HG02678 (cell line): Measurements from ENCODE around the gene MOB1A.
A peak's percentile ranks its signal among the peaks of the same experiment; 100 is the strongest.
"Not testable (repeated sequence)": the region's sequence is repeated elsewhere in the genome, so short reads cannot be mapped to it uniquely, and the experiment has no call there.

ENCODE experiments used
- ATAC-seq: cut with Tn5 transposase; IDR thresholded peaks from one replicate; pipeline ENCODE4 v1.9.1; 2021; ENCODE audit warnings: mild to moderate bottlenecking, moderate library complexity; ENCODE audit not compliant: unreplicated experiment

Gene MOB1A

GRCh38 chr2:74199275-74199701, 20.6 kb upstream of the MOB1A start:
- ATAC-seq = no peak

GRCh38 chr2:74198461-74199274, 20.0 kb upstream of the MOB1A start, which contains the start of gene MTHFD2:
TSS of gene MTHFD2 (plus strand) at chr2:74198615. CDS start at chr2:74198642, 27 bp downstream.
- peak; percentile 91 for ATAC-seq

GRCh38 chr2:74198023-74198460, 19.4 kb upstream of the MOB1A start:
- ATAC-seq = no peak

- no peak for ATAC-seq
Measured at GRCh38 chr2:74197049-74197448, 18.4 kb upstream of the MOB1A start.

GRCh38 chr2:74194799-74195198, 16.1 kb upstream of the MOB1A start:
- no peak for ATAC-seq

- ATAC-seq = no peak
Measured at GRCh38 chr2:74191596-74192380, 13.1 kb upstream of the MOB1A start.

- no peak for ATAC-seq
Measured at GRCh38 chr2:74188696-74189095, 10.0 kb upstream of the MOB1A start.

GRCh38 chr2:74188018-74188601, 9.4 kb upstream of the MOB1A start:
- no peak for ATAC-seq

GRCh38 chr2:74186706-74187105, 8.0 kb upstream of the MOB1A start:
- ATAC-seq = not testable (repeated sequence)

GRCh38 chr2:74186038-74186437, 7.4 kb upstream of the MOB1A start:
- ATAC-seq = peak; percentile 64

- no peak for ATAC-seq
Measured at GRCh38 chr2:74183878-74184277, 5.2 kb upstream of the MOB1A start.

- ATAC-seq = peak; percentile 30
Measured at GRCh38 chr2:74181739-74182138, 3.1 kb upstream of the MOB1A start.

GRCh38 chr2:74179063-74179865, 585 bp upstream of the MOB1A start:
- peak; percentile 15 for ATAC-seq

- ATAC-seq = no peak
Measured at GRCh38 chr2:74177696-74178095, 983 bp downstream of the MOB1A start.

- ATAC-seq = no peak
Measured at GRCh38 chr2:74174909-74175308, 3.8 kb downstream of the MOB1A start.

GRCh38 chr2:74168739-74169138, 9.9 kb downstream of the MOB1A start:
- ATAC-seq = no peak

- no peak for ATAC-seq
Measured at GRCh38 chr2:74164761-74165160, 13.9 kb downstream of the MOB1A start.

GRCh38 chr2:74162951-74163350, 15.7 kb downstream of the MOB1A start:
- ATAC-seq = no peak

GRCh38 chr2:74155830-74156229, 22.8 kb downstream of the MOB1A start:
- no peak for ATAC-seq

- ATAC-seq = no peak
Measured at GRCh38 chr2:74152954-74153353, 25.7 kb downstream of the MOB1A start.
